Measurements from ENCODE around the gene BLCAP.

BLCAP gene

GRCh38 chr20:37566590-37567330 lies 39.1 kb upstream of the BLCAP start:
- Histone ChIP-seq H3K4me3 (ENCODE audit: low read depth, low read length) (no peak overlapping the region), H3K4me1 (ENCODE audit: control insufficient read depth, insufficient read depth, low read length, unreplicated experiment) (no peaks in the 10 kb centered on the region), H3K36me3 (ENCODE audit: insufficient read depth, low read length) (no peaks in the 10 kb centered on the region), H2AFZ (ENCODE audit: low read length, unreplicated experiment) (no peak overlapping the region), H3K79me2 (ENCODE audit: control insufficient read depth, insufficient read depth, low read length, unreplicated experiment) (no peaks in the 10 kb centered on the region), H3K27ac (ENCODE audit: low read depth, low read length) (no peak overlapping the region), H3K27me3 (ENCODE audit: insufficient read depth, low read length) (peaks cover 83% of the 10 kb centered on the region)

GRCh38 chr20:37565134-37565811 lies 37.6 kb upstream of the BLCAP start:
- Histone ChIP-seq H3K4me1 (ENCODE audit: control insufficient read depth, insufficient read depth, low read length, unreplicated experiment) (no peaks in the 10 kb centered on the region), H3K4me3 (ENCODE audit: low read depth, low read length) (no peak overlapping the region), H3K27ac (ENCODE audit: low read depth, low read length) (no peak overlapping the region), H3K36me3 (ENCODE audit: insufficient read depth, low read length) (no peaks in the 10 kb centered on the region), H2AFZ (ENCODE audit: low read length, unreplicated experiment) (no peak overlapping the region), H3K79me2 (ENCODE audit: control insufficient read depth, insufficient read depth, low read length, unreplicated experiment) (no peaks in the 10 kb centered on the region), H3K27me3 (ENCODE audit: insufficient read depth, low read length) (peaks cover 74% of the 10 kb centered on the region)

- H3K4me3 ChIP-seq (ENCODE audit: low read depth, low read length) = no peak overlapping the region
- H3K27me3 ChIP-seq (ENCODE audit: insufficient read depth, low read length) = peaks cover 70% of the 10 kb centered on the region
- no peak overlapping the region for H3K27ac ChIP-seq (ENCODE audit: low read depth, low read length)
Observed at GRCh38 chr20:37564388-37565133, 36.9 kb upstream of the BLCAP start.

GRCh38 chr20:37564016-37564387 lies 36.3 kb upstream of the BLCAP start:
- Histone ChIP-seq H2AFZ (ENCODE audit: low read length, unreplicated experiment) (no peak overlapping the region), H3K4me3 (ENCODE audit: low read depth, low read length) (no peak overlapping the region), H3K79me2 (ENCODE audit: control insufficient read depth, insufficient read depth, low read length, unreplicated experiment) (no peaks in the 10 kb centered on the region), H3K36me3 (ENCODE audit: insufficient read depth, low read length) (no peaks in the 10 kb centered on the region), H3K27ac (ENCODE audit: low read depth, low read length) (no peak overlapping the region), H3K4me1 (ENCODE audit: control insufficient read depth, insufficient read depth, low read length, unreplicated experiment) (no peaks in the 10 kb centered on the region), H3K27me3 (ENCODE audit: insufficient read depth, low read length) (peaks cover 66% of the 10 kb centered on the region)

More at GRCh38 chr20:37564388-37565133, 36.9 kb upstream of the BLCAP start:
- Histone ChIP-seq H3K36me3 (ENCODE audit: insufficient read depth, low read length) (no peaks in the 10 kb centered on the region), H2AFZ (ENCODE audit: low read length, unreplicated experiment) (no peak overlapping the region), H3K4me1 (ENCODE audit: control insufficient read depth, insufficient read depth, low read length, unreplicated experiment) (no peaks in the 10 kb centered on the region), H3K79me2 (ENCODE audit: control insufficient read depth, insufficient read depth, low read length, unreplicated experiment) (no peaks in the 10 kb centered on the region)

GRCh38 chr20:37562695-37563480 lies 35.2 kb upstream of the BLCAP start:
- H3K27ac ChIP-seq (ENCODE audit: low read depth, low read length) = no peak overlapping the region
- no peaks in the 10 kb centered on the region for H3K4me1 ChIP-seq (ENCODE audit: control insufficient read depth, insufficient read depth, low read length, unreplicated experiment)
- no peaks in the 10 kb centered on the region for H3K36me3 ChIP-seq (ENCODE audit: insufficient read depth, low read length)
- peaks cover 62% of the 10 kb centered on the region for H3K27me3 ChIP-seq (ENCODE audit: insufficient read depth, low read length)
- no peak overlapping the region for H2AFZ ChIP-seq (ENCODE audit: low read length, unreplicated experiment)
- H3K4me3 ChIP-seq (ENCODE audit: low read depth, low read length) = no peak overlapping the region
- no peaks in the 10 kb centered on the region for H3K79me2 ChIP-seq (ENCODE audit: control insufficient read depth, insufficient read depth, low read length, unreplicated experiment)

GRCh38 chr20:37560629-37561028 lies 33.0 kb upstream of the BLCAP start:
- Histone ChIP-seq H3K79me2 (ENCODE audit: control insufficient read depth, insufficient read depth, low read length, unreplicated experiment) (no peaks in the 10 kb centered on the region), H3K36me3 (ENCODE audit: insufficient read depth, low read length) (no peaks in the 10 kb centered on the region), H3K27ac (ENCODE audit: low read depth, low read length) (no peak overlapping the region), H3K27me3 (ENCODE audit: insufficient read depth, low read length) (peaks cover 48% of the 10 kb centered on the region), H3K4me1 (ENCODE audit: control insufficient read depth, insufficient read depth, low read length, unreplicated experiment) (no peaks in the 10 kb centered on the region), H2AFZ (ENCODE audit: low read length, unreplicated experiment) (no peak overlapping the region), H3K4me3 (ENCODE audit: low read depth, low read length) (no peak overlapping the region)

GRCh38 chr20:37559312-37560027 lies 31.8 kb upstream of the BLCAP start:
- Histone ChIP-seq H3K36me3 (ENCODE audit: insufficient read depth, low read length) (no peaks in the 10 kb centered on the region), H3K79me2 (ENCODE audit: control insufficient read depth, insufficient read depth, low read length, unreplicated experiment) (no peaks in the 10 kb centered on the region), H3K4me3 (ENCODE audit: low read depth, low read length) (no peak overlapping the region), H3K27ac (ENCODE audit: low read depth, low read length) (no peak overlapping the region), H3K4me1 (ENCODE audit: control insufficient read depth, insufficient read depth, low read length, unreplicated experiment) (no peaks in the 10 kb centered on the region), H3K27me3 (ENCODE audit: insufficient read depth, low read length) (peaks cover 36% of the 10 kb centered on the region), H2AFZ (ENCODE audit: low read length, unreplicated experiment) (no peak overlapping the region)

- Histone ChIP-seq H3K27ac (ENCODE audit: low read depth, low read length) (no peak overlapping the region), H3K79me2 (ENCODE audit: control insufficient read depth, insufficient read depth, low read length, unreplicated experiment) (no peaks in the 10 kb centered on the region), H3K4me1 (ENCODE audit: control insufficient read depth, insufficient read depth, low read length, unreplicated experiment) (no peaks in the 10 kb centered on the region), H2AFZ (ENCODE audit: low read length, unreplicated experiment) (no peak overlapping the region), H3K36me3 (ENCODE audit: insufficient read depth, low read length) (no peaks in the 10 kb centered on the region), H3K4me3 (ENCODE audit: low read depth, low read length) (no peak overlapping the region), H3K27me3 (ENCODE audit: insufficient read depth, low read length) (peaks cover 36% of the 10 kb centered on the region)
Observed at GRCh38 chr20:37558779-37559178, 31.1 kb upstream of the BLCAP start.

- Histone ChIP-seq H3K79me2 (ENCODE audit: control insufficient read depth, insufficient read depth, low read length, unreplicated experiment) (no peaks in the 10 kb centered on the region), H3K27me3 (ENCODE audit: insufficient read depth, low read length) (peaks cover 31% of the 10 kb centered on the region), H3K27ac (ENCODE audit: low read depth, low read length) (no peak overlapping the region), H3K36me3 (ENCODE audit: insufficient read depth, low read length) (no peaks in the 10 kb centered on the region), H3K4me1 (ENCODE audit: control insufficient read depth, insufficient read depth, low read length, unreplicated experiment) (no peaks in the 10 kb centered on the region), H3K4me3 (ENCODE audit: low read depth, low read length) (no peak overlapping the region), H2AFZ (ENCODE audit: low read length, unreplicated experiment) (no peak overlapping the region)
Observed at GRCh38 chr20:37558306-37558705, 30.6 kb upstream of the BLCAP start.

GRCh38 chr20:37556538-37556937 lies 28.9 kb upstream of the BLCAP start:
- no peaks in the 10 kb centered on the region for H3K36me3 ChIP-seq (ENCODE audit: insufficient read depth, low read length)
- H3K27me3 ChIP-seq (ENCODE audit: insufficient read depth, low read length) = peaks cover 20% of the 10 kb centered on the region
- H3K4me1 ChIP-seq (ENCODE audit: control insufficient read depth, insufficient read depth, low read length, unreplicated experiment) = no peaks in the 10 kb centered on the region
- H3K79me2 ChIP-seq (ENCODE audit: control insufficient read depth, insufficient read depth, low read length, unreplicated experiment) = no peaks in the 10 kb centered on the region
- H3K27ac ChIP-seq (ENCODE audit: low read depth, low read length) = no peak overlapping the region
- no peak overlapping the region for H2AFZ ChIP-seq (ENCODE audit: low read length, unreplicated experiment)
- H3K4me3 ChIP-seq (ENCODE audit: low read depth, low read length) = no peak overlapping the region
